Activated naive CD4-positive, alpha-beta T cell treated with anti-CD3 and anti-CD28 coated beads, Interleukin-2, amount 50 U/mL, for 24 hours (primary cell): ENCODE measurements around the gene MYLK3.

Experiments used
- H3K27ac Mint-ChIP-seq: one replicate; pipeline ENCODE4 v1.8.0; 2021; ENCODE audit warnings: mild to moderate bottlenecking, mixed read lengths
- H3K27me3 Mint-ChIP-seq: one replicate; pipeline ENCODE4 v1.8.0; 2021; ENCODE audit warnings: mixed read lengths
- H3K36me3 Mint-ChIP-seq: one replicate; pipeline ENCODE4 v1.8.0; 2021; ENCODE audit warnings: mixed read lengths
- H3K4me1 Mint-ChIP-seq: one replicate; pipeline ENCODE4 v1.8.0; 2021; ENCODE audit warnings: mixed read lengths
- H3K4me3 Mint-ChIP-seq: one replicate; pipeline ENCODE4 v1.8.0; 2021; ENCODE audit warnings: mild to moderate bottlenecking, mixed read lengths
- H3K9me3 Mint-ChIP-seq: one replicate; pipeline ENCODE4 v1.8.0; 2021; ENCODE audit warnings: mixed read lengths

MYLK3 gene

DNA sequence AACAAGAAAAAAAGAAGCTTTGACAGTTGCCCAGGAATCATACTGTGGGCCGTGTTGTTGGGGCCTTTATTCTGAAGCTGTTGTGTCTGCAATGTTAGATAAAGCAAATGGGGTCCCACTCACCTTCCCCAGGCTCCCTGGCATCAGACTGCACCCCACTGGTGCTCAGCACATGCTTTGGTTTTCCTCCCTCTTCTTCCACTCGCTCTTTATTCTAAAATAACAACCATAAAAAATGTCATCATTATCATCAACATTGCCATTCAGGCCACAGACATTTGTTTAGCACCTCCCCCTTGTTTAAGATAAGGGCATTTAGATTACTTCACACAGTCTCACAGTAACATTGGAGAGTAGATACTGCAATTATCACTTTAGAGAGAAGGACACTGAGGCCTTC, 8.2 kb downstream of the MYLK3 start:
- no peak overlapping the region for H3K4me3 Mint-ChIP-seq
- no peaks in the 10 kb centered on the region for H3K27me3 Mint-ChIP-seq
- no peak overlapping the region for H3K27ac Mint-ChIP-seq
- peaks cover 6% of the 10 kb centered on the region for H3K4me1 Mint-ChIP-seq
- H3K9me3 Mint-ChIP-seq = no peaks in the 10 kb centered on the region
- H3K36me3 Mint-ChIP-seq = no peaks in the 10 kb centered on the region

GRCh38 chr16:46737621-46738214, 10.4 kb downstream of the MYLK3 start:
- no peak overlapping the region for H3K27ac Mint-ChIP-seq
- H3K4me3 Mint-ChIP-seq = no peak overlapping the region
- no peaks in the 10 kb centered on the region for H3K36me3 Mint-ChIP-seq

DNA sequence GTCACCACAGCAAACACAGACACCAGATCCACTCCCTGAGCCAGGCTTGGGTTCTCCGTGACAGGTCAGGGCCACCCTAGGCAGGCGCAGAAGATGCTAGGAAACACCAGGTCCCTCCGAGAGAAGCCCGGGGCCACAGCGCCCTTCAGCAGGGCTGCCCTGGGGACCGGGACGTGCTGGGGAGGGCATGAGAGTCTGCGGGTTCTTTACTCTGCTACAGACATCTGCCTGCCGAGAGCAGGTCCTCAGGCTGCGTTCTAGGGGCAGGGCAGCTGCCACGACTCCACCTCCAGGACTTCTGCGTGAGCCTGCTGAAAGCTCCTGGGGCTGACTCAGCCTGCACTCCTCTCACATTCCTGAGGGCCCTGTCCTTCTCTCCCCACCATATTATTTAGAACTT, 11.4 kb downstream of the MYLK3 start:
- Mint-ChIP-seq H3K4me1 (no peaks in the 10 kb centered on the region), H3K4me3 (no peak overlapping the region), H3K27me3 (no peaks in the 10 kb centered on the region), H3K27ac (no peak overlapping the region), H3K9me3 (no peaks in the 10 kb centered on the region), H3K36me3 (no peaks in the 10 kb centered on the region)

More at GRCh38 chr16:46737621-46738214, 10.4 kb downstream of the MYLK3 start:
- H3K27me3 Mint-ChIP-seq = no peaks in the 10 kb centered on the region
- no peaks in the 10 kb centered on the region for H3K9me3 Mint-ChIP-seq
- H3K4me1 Mint-ChIP-seq = no peaks in the 10 kb centered on the region

DNA sequence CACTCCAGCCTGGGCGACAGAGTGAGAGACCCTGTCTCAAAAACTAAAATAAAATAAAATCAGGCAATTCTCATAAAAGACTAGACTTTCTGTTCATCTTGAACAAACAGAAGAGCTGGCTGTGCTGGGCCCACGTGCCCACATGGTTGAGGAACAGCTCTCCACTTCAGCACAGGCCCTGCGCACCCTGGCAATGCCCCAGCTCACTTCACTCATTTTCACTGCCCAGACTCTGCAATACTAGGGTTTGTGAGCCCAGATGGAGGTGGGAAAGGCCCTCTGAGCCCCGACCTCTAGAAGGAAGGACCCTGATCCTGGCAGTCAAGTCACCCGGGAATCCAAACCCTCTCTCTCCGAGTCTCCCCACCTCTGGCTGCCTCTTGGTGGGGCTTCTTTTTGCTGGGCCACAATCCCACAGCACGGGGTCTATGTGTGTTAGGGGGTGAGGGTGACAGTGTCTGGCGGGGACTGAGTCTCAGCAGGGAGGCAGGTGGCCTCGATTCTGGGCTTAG, 14.8 kb downstream of the MYLK3 start:
- H3K27me3 Mint-ChIP-seq = no peaks in the 10 kb centered on the region
- no peak overlapping the region for H3K4me3 Mint-ChIP-seq
- no peaks in the 10 kb centered on the region for H3K36me3 Mint-ChIP-seq
- no peaks in the 10 kb centered on the region for H3K9me3 Mint-ChIP-seq
- H3K27ac Mint-ChIP-seq = no peak overlapping the region
- H3K4me1 Mint-ChIP-seq = no peaks in the 10 kb centered on the region

GRCh38 chr16:46732561-46732960, 15.6 kb downstream of the MYLK3 start:
- no peak overlapping the region for H3K27ac Mint-ChIP-seq
- no peaks in the 10 kb centered on the region for H3K27me3 Mint-ChIP-seq
- no peaks in the 10 kb centered on the region for H3K36me3 Mint-ChIP-seq
- H3K4me3 Mint-ChIP-seq = no peak overlapping the region
- H3K9me3 Mint-ChIP-seq = no peaks in the 10 kb centered on the region
- no peaks in the 10 kb centered on the region for H3K4me1 Mint-ChIP-seq

GRCh38 chr16:46731691-46732555, 16.2 kb downstream of the MYLK3 start:
- H3K27me3 Mint-ChIP-seq = no peaks in the 10 kb centered on the region
- no peak overlapping the region for H3K27ac Mint-ChIP-seq
- no peaks in the 10 kb centered on the region for H3K36me3 Mint-ChIP-seq
- H3K4me3 Mint-ChIP-seq = no peak overlapping the region
- H3K9me3 Mint-ChIP-seq = no peaks in the 10 kb centered on the region
- H3K4me1 Mint-ChIP-seq = no peaks in the 10 kb centered on the region

GRCh38 chr16:46730801-46731690, 17.1 kb downstream of the MYLK3 start:
- no peaks in the 10 kb centered on the region for H3K4me1 Mint-ChIP-seq
- H3K27me3 Mint-ChIP-seq = no peaks in the 10 kb centered on the region
- H3K36me3 Mint-ChIP-seq = no peaks in the 10 kb centered on the region
- H3K27ac Mint-ChIP-seq = no peak overlapping the region
- H3K4me3 Mint-ChIP-seq = no peak overlapping the region
- H3K9me3 Mint-ChIP-seq = no peaks in the 10 kb centered on the region

DNA sequence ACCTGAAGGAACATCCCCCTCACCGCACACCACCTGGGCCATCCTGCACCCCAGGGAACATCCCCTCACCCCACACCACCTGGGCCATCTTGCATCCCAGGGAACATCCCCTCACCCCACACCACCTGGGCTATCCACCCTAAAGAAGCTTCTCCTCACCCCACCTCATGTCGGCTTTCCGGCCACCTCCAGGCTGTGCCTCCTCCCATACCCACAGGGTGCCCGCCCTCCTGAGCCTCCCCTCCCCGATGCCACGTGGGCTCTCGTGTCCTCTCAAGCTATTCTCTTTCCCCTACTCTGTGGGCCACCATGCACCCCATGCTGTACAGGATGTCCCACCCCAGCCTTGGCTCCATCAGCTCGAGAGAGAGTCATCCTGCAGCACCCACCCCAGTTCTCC, 18.0 kb downstream of the MYLK3 start:
- no peak overlapping the region for H3K4me3 Mint-ChIP-seq
- no peaks in the 10 kb centered on the region for H3K4me1 Mint-ChIP-seq
- no peaks in the 10 kb centered on the region for H3K9me3 Mint-ChIP-seq
- no peaks in the 10 kb centered on the region for H3K27me3 Mint-ChIP-seq
- H3K36me3 Mint-ChIP-seq = peaks cover 3% of the 10 kb centered on the region
- no peak overlapping the region for H3K27ac Mint-ChIP-seq

- Mint-ChIP-seq H3K9me3 (no peaks in the 10 kb centered on the region), H3K27me3 (no peaks in the 10 kb centered on the region), H3K4me1 (no peaks in the 10 kb centered on the region), H3K4me3 (no peak overlapping the region), H3K27ac (no peak overlapping the region), H3K36me3 (peaks cover 3% of the 10 kb centered on the region)
Observed at GRCh38 chr16:46729326-46729995, 18.7 kb downstream of the MYLK3 start.

DNA sequence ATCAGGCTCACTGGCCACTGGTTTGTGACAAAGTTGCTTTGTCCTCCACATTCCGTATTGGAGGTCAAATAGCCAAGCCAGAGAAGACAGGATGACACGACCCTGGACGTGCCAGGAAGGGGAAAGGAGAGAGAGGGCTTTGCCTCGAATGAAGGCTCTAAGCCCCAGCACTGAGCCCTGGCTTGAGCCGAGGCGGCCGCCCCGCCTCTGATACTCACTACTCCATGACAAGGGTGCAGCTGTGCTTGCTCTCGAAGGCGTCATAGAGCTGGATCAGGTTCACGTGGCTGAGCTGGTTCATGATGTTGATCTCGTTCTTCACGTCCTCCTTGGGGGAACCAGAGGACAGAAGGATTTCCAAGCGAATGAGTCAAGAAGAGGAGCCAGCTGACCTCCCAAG, 19.3 kb downstream of the MYLK3 start:
- Mint-ChIP-seq H3K27me3 (no peaks in the 10 kb centered on the region), H3K9me3 (no peaks in the 10 kb centered on the region), H3K27ac (no peak overlapping the region), H3K4me3 (no peak overlapping the region), H3K36me3 (peaks cover 3% of the 10 kb centered on the region), H3K4me1 (no peaks in the 10 kb centered on the region)

DNA sequence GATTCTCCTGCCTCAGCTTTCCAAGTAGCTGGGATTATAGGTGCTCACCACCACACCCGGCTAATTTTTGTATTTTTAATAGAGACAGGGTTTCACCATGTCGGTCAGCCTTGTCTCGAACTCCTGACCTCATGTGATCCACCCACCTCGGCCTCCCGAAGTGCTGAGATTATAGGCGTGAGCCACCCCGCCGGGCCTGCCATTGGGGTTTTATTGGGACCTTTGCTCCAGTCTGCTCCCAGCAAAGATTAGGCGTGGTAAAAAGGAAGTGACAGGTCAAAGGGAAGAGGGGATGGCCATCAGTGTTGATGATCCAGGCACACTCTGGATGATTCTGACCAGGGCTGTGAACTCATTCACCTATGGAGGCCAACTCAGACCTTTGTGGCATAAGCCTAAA, 20.5 kb downstream of the MYLK3 start:
- Mint-ChIP-seq H3K4me3 (no peak overlapping the region), H3K4me1 (no peaks in the 10 kb centered on the region), H3K27ac (no peak overlapping the region), H3K27me3 (no peaks in the 10 kb centered on the region), H3K9me3 (no peaks in the 10 kb centered on the region), H3K36me3 (peaks cover 3% of the 10 kb centered on the region)

GRCh38 chr16:46727184-46727583, 21.0 kb downstream of the MYLK3 start:
- Mint-ChIP-seq H3K27ac (no peak overlapping the region), H3K27me3 (no peaks in the 10 kb centered on the region), H3K4me1 (no peaks in the 10 kb centered on the region), H3K4me3 (no peak overlapping the region), H3K9me3 (no peaks in the 10 kb centered on the region), H3K36me3 (peaks cover 3% of the 10 kb centered on the region)

DNA sequence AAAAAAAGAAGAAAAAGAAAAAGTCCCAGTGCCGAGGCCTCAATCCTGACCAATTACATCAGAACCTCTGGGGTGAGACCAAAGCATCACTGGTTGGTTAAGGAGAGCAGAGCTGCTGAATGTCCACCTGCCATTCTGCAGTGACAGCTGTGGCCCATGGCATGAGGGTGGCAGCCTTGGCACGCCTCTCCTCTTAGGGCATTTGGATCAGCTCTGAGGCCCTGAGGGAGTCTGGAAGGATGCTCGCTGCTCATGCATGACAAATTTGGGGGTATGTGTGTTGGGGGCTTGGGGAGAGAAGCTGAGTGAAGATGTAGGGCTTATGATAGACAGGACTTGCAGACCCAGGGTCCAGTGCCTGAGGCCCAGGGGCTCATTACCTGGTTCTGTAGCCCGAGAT, 26.3 kb downstream of the MYLK3 start:
- Mint-ChIP-seq H3K9me3 (no peaks in the 10 kb centered on the region), H3K27me3 (no peaks in the 10 kb centered on the region), H3K4me3 (no peak overlapping the region), H3K4me1 (no peaks in the 10 kb centered on the region), H3K36me3 (peaks cover 3% of the 10 kb centered on the region), H3K27ac (no peak overlapping the region)

DNA sequence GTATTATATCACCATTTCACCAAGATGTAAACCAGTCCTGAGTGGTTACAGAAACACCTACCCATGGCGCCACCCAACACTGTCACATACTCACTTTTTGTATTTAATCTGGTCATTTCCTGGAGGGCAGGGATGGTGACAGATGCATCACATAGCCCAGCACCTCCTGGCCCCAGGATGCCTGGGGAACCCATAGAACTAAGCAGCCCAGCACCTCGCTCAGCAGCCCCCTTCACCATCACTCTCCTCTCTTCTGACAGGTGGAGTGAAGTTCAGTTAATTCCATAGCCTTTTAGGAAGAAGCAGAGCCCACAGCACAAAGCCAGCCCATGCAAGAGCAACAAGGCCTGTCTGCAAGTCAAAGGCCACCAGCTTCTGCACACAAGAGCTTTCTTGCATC, 27.5 kb downstream of the MYLK3 start:
- Mint-ChIP-seq H3K4me1 (no peaks in the 10 kb centered on the region), H3K4me3 (no peak overlapping the region), H3K36me3 (peaks cover 2% of the 10 kb centered on the region), H3K9me3 (no peaks in the 10 kb centered on the region), H3K27ac (no peak overlapping the region), H3K27me3 (no peaks in the 10 kb centered on the region)

GRCh38 chr16:46719528-46719927, 28.6 kb downstream of the MYLK3 start:
- H3K9me3 Mint-ChIP-seq = no peaks in the 10 kb centered on the region
- H3K4me3 Mint-ChIP-seq = no peak overlapping the region
- H3K36me3 Mint-ChIP-seq = no peaks in the 10 kb centered on the region
- no peaks in the 10 kb centered on the region for H3K4me1 Mint-ChIP-seq
- H3K27me3 Mint-ChIP-seq = no peaks in the 10 kb centered on the region
- H3K27ac Mint-ChIP-seq = no peak overlapping the region
